Erythroblast (primary cell): ENCODE results near the gene EFHB.

Source experiments
- GATA1 ChIP-seq: IDR thresholded peaks from 2 replicates; pipeline ENCODE4 v1.6.1; 2011; ENCODE audit warnings: low read depth, mild to moderate bottlenecking, control low read depth, low read length, moderate library complexity
- POLR2A ChIP-seq: IDR thresholded peaks from 2 replicates; pipeline ENCODE4 v1.6.1; 2011; ENCODE audit warnings: mild to moderate bottlenecking, low read length

DNA sequence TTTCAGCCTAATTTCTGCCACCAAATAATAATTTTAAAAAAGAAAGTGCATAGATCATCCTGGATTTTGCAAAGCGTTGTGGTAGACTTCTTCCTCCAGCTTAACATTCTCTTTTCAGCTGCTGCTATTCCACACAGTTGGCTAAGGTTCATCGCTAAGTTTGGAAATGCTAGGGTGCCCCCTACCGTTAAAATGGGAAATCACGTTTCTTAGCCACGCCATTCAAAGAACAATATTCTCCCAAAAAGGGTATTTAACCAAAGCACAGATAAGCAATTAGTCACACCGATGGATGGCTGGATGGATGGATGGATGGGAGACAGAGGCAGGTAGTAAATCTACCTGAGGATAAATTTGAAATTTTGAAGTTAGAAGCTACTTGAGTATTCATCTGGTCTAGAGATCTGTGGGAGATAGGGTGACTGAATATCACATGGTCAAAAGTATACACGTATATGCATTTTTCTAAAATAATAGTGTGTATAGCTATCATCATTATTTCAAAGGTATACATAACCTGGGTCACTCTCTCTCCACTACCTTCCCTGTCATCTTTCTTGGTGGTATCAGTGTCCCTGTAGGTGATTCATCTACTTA is 67.2 kb downstream of the EFHB start:
- TF ChIP-seq POLR2A: no peak
- no peak for TF ChIP-seq GATA1
